ENCODE measurements around the gene IGSF3.
"Not testable (repeated sequence)": the region's sequence is repeated elsewhere in the genome, so short reads cannot be mapped to it uniquely, and the experiment has no call there.

The IGSF3 gene

GRCh38 chr1:116580446-116581322, 86.8 kb downstream of the IGSF3 start:
- FAIRE-seq (no peak), DNase-seq (ENCODE audit: insufficient read length, low spot score) (no peak)

DNA sequence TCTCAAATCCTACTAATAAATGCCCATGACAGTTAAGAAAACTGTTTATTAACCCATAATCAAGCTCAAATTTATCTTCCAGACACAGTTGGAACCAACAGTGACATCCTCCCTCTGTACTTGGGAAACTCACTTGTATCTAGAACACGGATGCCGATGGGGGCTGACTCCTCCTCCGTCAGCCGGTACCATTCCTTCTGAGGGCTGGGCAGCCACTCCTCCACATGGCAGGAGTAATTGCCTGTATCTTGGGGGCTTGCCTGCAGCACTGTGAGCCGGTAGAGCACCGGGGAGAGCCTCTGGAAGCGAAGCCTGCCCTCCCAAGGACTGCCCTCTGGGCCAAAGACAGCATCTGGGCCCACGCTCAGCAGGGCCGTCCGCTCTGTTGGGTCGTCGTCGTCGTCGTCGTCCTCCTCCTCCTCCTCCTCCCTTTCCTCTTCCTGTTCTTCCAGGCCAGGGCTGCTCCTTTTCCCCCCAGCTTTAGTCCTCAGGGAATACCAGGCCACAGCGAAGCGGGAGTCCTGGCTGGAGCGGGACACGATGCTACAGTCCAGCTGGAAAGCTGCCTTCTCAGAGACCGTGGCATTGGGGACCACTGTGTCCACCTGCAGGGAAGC, 88.2 kb downstream of the IGSF3 start:
- no peak for FAIRE-seq
- DNase-seq (ENCODE audit: insufficient read length, low spot score): no peak

DNA sequence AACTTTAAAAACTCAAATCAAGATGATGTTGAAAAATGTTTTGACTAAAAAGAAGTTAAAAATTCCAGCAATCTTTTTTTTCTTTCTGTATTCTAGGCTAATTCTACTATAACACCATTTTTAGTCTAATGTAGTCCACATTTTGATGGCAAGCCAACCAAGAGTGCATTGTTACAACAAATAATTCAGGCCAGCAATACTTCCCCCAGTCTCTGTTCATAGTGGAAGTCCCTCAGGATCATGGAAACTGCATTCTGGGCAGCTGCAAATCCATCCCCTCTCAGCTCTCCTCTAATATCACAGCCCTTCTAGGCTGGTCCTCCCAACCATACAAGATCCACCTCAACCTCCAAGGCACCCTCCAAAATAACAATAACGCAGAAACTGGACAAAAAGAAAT, 89.0 kb downstream of the IGSF3 start:
- no peak for DNase-seq (ENCODE audit: insufficient read length, low spot score)
- no peak for FAIRE-seq

- FAIRE-seq: no peak
These were observed 89.7 kb downstream of the IGSF3 start for GRCh38 chr1:116577759-116578314.

DNA sequence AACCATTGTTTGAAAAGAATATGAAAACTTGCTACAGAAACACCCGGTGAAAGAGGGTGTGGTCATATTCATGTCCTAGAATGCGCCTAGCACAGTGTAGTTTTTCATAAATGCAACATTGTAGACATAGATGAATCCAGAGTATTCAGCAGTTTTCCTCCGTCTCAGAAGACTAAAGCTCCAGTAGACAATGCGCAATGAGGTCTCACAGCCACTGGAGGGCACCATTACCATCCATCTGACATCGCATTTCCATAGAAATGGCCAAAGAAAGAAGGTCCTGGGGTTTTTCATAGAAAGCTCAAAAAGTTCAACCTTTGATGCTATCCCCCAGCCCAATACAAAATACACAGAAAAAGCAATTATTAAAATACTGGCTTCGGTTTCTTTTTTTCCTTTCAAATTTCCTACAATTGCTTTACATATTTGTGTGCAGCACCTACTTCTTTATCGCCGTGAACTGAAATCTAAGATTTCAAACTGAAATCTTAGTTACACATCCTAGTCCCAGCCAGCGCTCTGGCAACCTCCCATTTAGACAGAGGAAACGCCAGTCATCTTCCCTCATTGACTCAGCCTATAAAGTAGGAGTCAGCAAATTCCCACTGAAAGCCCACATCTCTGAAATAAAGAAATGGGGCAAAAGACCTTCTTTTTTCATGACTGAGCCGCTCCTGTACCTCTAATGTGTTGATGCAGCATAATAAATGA, 92.8 kb downstream of the IGSF3 start:
- FAIRE-seq (no peak), DNase-seq (ENCODE audit: insufficient read length, low spot score) (peak; percentile 54)

More at GRCh38 chr1:116577759-116578314, 89.7 kb downstream of the IGSF3 start:
- DNase-seq (ENCODE audit: insufficient read length, low spot score): no peak

- DNase-seq (ENCODE audit: insufficient read length, low spot score) (no peak), FAIRE-seq (no peak)
These were observed 94.0 kb downstream of the IGSF3 start for GRCh38 chr1:116573431-116574095.

DNA sequence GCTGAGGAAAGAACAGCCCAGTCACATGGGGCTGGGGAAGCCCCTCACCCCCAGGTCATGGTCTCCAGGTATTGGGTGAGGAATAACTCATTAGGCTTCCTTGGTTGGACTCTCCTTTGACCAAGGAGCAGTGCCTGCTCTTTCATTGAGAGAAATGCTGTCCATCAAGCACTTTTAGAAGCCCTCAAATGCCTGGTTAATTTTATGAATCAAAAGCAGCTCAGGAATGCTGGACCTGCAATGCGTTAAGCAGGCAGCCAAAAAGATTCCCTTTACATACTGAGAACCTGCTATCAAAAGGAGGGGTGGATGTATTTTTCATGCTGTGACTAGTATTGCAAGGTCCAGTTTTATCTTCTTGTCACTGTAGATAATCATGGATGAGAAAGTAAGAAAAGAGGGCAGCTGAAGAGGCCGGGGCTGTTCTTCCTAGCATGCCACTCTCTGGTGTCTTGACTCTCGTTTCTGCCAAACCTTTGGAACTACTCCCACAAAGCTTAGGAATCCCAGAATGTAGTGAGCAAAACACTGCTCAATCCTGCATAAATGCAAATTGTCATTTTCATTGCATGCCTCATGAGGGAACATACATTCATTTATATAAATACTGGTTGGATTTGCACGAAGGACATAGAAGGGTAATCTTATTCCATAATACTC, 94.6 kb downstream of the IGSF3 start:
- no peak for FAIRE-seq
- DNase-seq (ENCODE audit: insufficient read length, low spot score): no peak

DNA sequence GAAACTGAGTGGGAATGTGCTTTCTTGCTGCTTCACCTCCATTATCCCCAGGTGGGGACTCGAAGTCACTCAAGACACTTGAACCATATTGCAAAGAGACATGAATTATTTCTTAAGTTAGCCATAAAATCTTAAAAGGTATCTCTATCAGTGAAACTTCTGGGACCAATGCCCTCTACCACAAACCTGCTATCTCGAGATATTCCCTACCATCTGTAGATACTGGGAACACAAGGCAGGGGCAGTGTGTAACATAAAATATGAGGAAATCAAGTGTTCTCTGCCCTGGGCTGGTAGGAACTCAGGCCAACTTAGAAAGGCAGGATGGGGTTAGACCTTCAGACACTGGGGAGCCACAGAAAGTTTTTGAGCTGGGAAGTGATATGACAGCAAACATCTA, 95.4 kb downstream of the IGSF3 start:
- FAIRE-seq: no peak

GRCh38 chr1:116571215-116571919, 96.2 kb downstream of the IGSF3 start:
- FAIRE-seq (no peak), DNase-seq (ENCODE audit: insufficient read length, low spot score) (no peak)

More for the DNA sequence above, 95.4 kb downstream of the IGSF3 start:
- DNase-seq (ENCODE audit: insufficient read length, low spot score): no peak

DNA sequence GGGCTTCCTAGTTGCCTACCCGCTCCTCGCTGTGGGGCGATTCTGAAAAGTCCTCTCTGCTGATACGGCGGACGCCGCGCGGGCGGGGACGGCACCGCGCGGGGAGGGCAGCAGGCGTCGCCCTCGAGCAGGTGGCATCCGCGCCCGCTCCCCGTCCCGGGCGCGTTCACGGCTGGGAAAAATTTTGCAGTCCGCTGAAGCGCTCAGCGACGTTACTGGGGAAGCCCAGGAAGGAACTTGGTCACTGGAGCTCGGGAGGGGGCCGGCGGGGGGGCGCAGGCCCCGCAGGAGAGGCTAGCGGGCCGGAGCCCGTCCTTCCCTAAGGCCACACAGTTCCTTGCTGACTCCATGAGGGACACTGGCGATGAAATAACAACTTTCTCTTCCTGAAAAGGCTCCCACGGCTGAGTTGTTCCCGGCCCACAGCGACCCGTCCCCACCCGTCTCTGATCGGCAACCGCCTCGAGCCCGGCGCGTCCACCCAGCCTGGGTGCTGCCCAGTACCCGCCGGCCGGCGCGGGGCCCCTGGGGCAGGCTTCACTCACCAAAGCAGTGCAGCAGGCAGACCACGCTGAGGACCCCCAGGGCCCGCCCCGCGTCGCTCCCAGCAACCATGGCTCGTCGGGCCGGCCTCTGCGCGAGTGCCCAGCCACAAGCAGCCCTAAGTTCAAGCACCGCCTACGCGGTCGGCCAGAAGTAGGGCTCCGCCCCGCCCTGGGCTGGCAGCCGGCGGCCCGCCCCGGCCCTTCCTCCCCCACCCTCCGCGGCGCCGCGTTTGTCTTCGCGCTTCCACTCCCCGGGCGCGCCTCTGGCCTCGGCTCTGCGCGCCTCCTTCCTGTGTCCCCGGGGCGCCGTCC, 96.9 kb downstream of the IGSF3 start, which contains the start of gene CD58:
Gene CD58 (minus strand): TSS at position 669 of the 857 bp plus-strand sequence. CDS start 54 bp downstream, at position 615.
- DNase-seq (ENCODE audit: insufficient read length, low spot score) (peak; percentile 61), FAIRE-seq (no peak)

DNA sequence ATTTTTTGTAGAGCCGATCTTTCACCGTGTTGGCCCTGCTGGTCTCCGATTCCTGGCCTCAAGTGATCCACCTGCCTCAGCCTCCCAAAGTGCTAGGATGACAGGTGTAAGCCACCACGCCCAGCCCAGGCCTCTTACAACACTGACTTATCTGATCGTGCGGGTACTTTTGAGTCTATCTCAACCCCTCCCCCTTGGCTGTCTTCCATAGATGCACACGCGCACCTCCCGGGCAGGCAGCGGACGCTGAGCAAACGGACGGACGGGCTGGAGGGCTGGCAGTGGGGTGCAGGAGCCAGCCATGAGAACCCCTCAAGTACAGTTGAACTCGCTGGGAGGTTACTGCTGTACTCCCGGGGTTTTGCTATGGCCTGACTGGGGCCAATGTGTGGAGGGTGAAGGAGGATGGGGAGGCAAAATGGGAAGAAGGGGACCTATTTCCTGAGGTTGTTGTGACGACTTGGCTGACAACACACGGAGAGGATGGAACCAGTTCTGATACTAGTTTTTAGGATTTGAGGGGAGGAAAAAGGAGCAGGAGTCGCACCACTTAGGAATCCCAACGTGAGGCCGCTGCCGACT, 97.7 kb downstream of the IGSF3 start:
- DNase-seq (ENCODE audit: insufficient read length, low spot score) (no peak), FAIRE-seq (no peak)

DNA sequence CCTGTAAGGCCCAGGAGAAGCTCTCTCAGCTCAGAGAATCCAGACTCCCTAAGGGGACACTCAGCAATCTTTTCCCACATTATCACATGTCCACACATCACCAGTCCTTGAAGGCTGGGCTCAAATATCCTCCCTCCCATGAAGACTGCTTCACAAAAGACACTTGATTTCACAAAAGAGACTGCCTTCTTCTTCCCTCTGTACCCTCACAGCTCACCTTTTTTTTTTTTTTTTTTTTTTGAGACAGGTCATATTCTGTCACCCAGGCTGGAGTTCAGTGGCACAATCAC, 98.2 kb downstream of the IGSF3 start:
- FAIRE-seq (no peak), DNase-seq (ENCODE audit: insufficient read length, low spot score) (no peak)

- FAIRE-seq (no peak), DNase-seq (ENCODE audit: insufficient read length, low spot score) (no peak)
These were observed 98.7 kb downstream of the IGSF3 start for GRCh38 chr1:116568662-116569380.

DNA sequence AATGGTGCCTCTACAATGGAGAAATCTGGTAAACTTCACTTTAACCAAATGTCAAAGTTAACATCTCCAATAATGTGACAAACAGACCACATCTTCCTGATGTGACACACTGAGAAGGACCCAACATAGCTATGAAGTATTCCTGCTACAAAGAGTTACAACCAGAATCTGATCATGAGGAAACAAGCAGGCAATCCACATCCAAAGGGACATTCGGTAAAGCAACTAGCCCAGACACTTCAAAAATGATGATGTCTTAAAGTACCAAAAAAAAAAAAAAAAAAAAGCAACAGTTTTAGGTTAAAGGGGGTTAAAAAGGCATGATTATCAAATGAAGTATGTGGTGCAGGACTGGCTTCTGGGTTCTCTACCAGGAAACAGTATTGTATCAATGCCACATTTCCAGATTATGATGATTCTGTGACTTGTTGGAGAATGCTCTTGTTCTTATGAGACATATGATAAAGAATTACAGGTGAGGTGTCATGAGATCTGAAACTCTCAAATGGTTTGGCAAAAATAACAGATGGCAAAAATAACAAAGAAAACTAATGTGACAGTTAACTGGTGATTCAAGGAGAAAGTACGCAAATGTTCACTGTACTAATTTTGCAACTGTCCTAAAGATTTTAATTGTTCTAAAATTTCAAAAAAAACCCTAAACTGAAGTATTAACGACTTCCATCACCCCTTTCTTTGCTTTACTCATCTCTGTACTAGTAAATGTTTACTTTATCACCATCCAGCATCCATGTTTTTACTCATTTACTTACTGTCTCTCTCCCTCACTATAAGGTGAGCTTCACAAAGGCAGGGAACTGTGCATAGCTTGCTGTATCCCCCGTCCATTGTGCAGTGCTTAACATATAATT, 99.5 kb downstream of the IGSF3 start:
- FAIRE-seq (no peak), DNase-seq (ENCODE audit: insufficient read length, low spot score) (no peak)

- FAIRE-seq (no peak), DNase-seq (ENCODE audit: insufficient read length, low spot score) (no peak)
These were observed 102.3 kb downstream of the IGSF3 start for GRCh38 chr1:116565222-116565621.

DNA sequence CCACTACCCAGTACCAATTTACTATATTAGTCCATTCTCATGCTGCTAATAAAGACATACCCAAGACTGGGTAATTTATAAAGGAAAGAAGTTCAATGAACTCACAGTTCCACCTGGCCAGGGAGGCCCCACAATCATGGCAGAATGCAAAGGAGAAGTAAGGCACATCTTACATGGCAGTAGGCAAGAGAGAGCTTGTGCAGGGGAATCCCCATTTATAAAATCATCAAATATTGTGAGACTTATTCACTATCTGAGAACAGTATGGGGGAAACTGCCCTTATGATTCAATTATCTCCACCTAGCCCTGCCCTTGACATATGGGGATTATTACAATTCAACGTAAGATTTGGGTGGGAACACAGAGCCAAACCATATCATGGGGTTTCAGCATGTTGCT, 103.1 kb downstream of the IGSF3 start:
- no peak for DNase-seq (ENCODE audit: insufficient read length, low spot score)
- no peak for FAIRE-seq

GRCh38 chr1:116562465-116562864, 105.1 kb downstream of the IGSF3 start:
- not testable (repeated sequence) for DNase-seq (ENCODE audit: insufficient read length, low spot score); FAIRE-seq
